Measurements from ENCODE around the gene CMTM3. TPM values are rescaled to one million over a fixed set of nuclear protein-coding genes. Genes with fewer than 3 reads are reported as not detected.

Gene CMTM3
- total and polyA plus RNA-seq, 5 donors from 2014 or later = 83.1 to 127 (median 123) TPM

DNA sequence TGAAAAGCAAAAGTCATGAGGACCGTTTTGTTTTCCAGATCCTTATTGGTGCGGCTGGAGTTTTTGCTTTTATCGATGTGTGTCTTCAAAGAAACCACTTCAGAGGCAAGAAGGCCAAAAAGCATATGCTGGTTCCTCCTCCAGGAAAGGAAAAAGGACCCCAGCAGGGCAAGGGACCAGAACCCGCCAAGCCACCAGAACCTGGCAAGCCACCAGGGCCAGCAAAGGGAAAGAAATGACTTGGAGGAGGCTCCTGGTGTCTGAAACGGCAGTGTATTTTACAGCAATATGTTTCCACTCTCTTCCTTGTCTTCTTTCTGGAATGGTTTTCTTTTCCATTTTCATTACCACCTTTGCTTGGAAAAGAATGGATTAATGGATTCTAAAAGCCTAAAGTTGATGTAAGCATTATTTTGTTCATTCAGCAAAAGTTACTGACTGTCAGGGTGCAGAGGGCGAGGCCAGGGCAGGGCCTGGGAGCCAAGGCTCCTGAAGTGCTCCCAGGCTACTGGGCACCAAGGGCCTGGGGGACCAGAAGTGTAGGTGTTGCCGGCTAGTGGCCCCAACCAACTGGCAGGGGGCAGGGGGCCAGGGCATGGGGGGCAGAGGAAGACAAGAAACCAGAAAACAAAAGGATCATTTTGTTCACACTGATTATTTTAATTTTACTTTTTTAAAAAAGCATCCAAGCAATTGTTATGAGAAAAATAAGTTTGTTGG lies 16.5 kb upstream of the CMTM3 start:
- no peaks in the 10 kb centered on the region for H3K9me3 Mint-ChIP-seq
- peak overlapping the region in 2 of 3 donors; percentile 40 to 74 for H3K27ac Mint-ChIP-seq
- peak overlapping the region in 3 of 4 donors; percentile 10 to 32 (median 32) for H3K4me3 Mint-ChIP-seq
- Histone ChIP-seq H3K27me3 (ENCODE audit: control insufficient read depth, insufficient read depth, low read length) (no peaks in the 10 kb centered on the region), H3K4me1 (ENCODE audit: control insufficient read depth, insufficient read depth, low read length, poor library complexity, severe bottlenecking) (peaks cover 14% of the 10 kb centered on the region), H3K4me3 (ENCODE audit: low read depth, low read length) (no peak overlapping the region), H3K9me3 (ENCODE audit: control insufficient read depth in 2 of 2, low read length in 2 of 2) (no peaks in the 10 kb centered on the region), H3K36me3 (ENCODE audit: control insufficient read depth, insufficient read depth, low read length) (no peaks in the 10 kb centered on the region), H3K27ac (ENCODE audit: insufficient read depth, low read length, poor library complexity, severe bottlenecking) (no peak overlapping the region)
- DNase-seq = no peak
- peaks cover 6 to 33% (median 18%) of the 10 kb centered on the region in 4 donors for H3K4me1 Mint-ChIP-seq
- H3K27me3 Mint-ChIP-seq = no peaks in the 10 kb centered on the region
- no peak for ATAC-seq (ENCODE audit: low read depth in 2 of 2)
- no peaks in the 10 kb centered on the region for H3K36me3 Mint-ChIP-seq

DNA sequence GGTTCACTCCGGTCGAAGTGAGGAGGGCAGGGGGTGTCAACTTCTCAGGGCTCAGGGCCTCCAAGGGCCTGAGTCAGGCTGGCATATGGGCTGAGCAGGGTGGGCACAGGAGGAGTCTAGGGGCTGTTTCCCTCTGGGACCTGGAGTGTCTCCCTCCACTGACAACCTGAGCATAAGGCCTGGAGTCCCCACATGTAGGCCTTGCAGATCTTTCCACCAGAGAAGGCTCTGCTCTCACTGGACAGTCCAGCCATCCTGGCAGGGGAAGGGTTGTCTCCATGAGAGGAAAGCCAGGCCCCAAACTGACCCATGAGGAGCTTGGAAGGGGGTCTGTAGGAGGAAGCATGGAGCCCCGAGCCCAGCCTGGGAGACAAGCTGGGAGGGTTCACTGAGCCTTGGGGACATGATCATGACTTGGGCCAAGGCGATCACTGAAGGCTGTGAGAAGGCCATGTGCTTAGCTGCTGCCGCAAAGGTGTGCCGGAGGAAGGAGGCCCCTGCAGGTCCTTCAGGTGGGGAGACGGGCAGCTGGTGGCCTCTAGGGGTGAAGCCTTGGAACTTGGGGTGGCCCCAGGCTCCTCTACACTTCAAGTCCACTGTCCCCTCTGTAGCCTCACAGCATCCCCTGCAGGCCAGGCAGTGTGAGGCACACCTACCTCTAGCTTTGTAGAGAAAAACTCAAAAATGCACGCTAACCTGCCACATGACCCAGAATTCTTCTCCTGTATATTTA lies 15.4 kb upstream of the CMTM3 start:
- H3K36me3 Mint-ChIP-seq = no peaks in the 10 kb centered on the region
- DNase-seq = peak; percentile 47 to 85 (median 70)
- no peaks in the 10 kb centered on the region for H3K36me3 ChIP-seq (ENCODE audit: control insufficient read depth, insufficient read depth, low read length)
- H3K9me3 ChIP-seq (ENCODE audit: control insufficient read depth in 2 of 2, low read length in 2 of 2) = no peaks in the 10 kb centered on the region
- H3K27me3 Mint-ChIP-seq = no peaks in the 10 kb centered on the region
- H3K4me3 Mint-ChIP-seq = peak overlapping the region; percentile 69 to 90 (median 85)
- peaks cover 6 to 33% (median 18%) of the 10 kb centered on the region in 4 donors for H3K4me1 Mint-ChIP-seq
- peak overlapping the region in 2 of 3 donors; percentile 83 to 84 for H3K27ac Mint-ChIP-seq
- peak; percentile 95 to 96 for ATAC-seq (ENCODE audit: low read depth in 2 of 2)
- H3K9me3 Mint-ChIP-seq = peaks cover 0 to 1% (median 0%) of the 10 kb centered on the region in 7 donors
- H3K27ac ChIP-seq (ENCODE audit: insufficient read depth, low read length, poor library complexity, severe bottlenecking) = no peak overlapping the region
- H3K4me3 ChIP-seq (ENCODE audit: low read depth, low read length) = peak overlapping the region; percentile 82
- H3K27me3 ChIP-seq (ENCODE audit: control insufficient read depth, insufficient read depth, low read length) = no peaks in the 10 kb centered on the region
- H3K4me1 ChIP-seq (ENCODE audit: control insufficient read depth, insufficient read depth, low read length, poor library complexity, severe bottlenecking) = peaks cover 14% of the 10 kb centered on the region

DNA sequence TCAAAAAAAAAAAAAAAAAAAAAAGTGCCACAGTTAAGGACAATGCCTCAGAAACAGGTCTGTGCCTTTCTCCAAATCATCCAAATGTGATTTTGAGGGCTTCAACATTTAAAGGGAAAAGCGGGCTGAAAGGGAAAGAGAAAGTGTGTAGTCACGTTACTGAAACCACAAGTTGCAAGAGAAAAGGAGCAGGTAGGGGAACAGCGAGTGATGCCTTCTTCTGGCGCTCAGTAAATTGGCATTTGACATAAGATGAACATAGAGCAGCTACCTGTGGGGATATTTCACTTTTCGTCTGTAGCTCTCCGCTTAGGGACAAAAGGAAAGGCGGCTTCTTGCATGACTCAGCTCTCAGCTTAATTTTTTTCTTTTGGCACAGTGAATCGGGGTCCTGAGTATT lies 14.2 kb upstream of the CMTM3 start:
- Mint-ChIP-seq H3K4me1 (peaks cover 6 to 33% (median 18%) of the 10 kb centered on the region in 4 donors), H3K36me3 (no peaks in the 10 kb centered on the region), H3K27me3 (no peaks in the 10 kb centered on the region), H3K4me3 (peak overlapping the region; percentile 82 to 98 (median 89)), H3K27ac (peak overlapping the region; percentile 5 to 86 (median 83)), H3K9me3 (peaks cover 0 to 1% (median 0%) of the 10 kb centered on the region in 7 donors)
- peak in 2 of 3 donors; percentile 42 to 83 for DNase-seq
- H3K27ac ChIP-seq (ENCODE audit: insufficient read depth, low read length, poor library complexity, severe bottlenecking) = peak overlapping the region; percentile 20
- no peaks in the 10 kb centered on the region for H3K9me3 ChIP-seq (ENCODE audit: control insufficient read depth in 2 of 2, low read length in 2 of 2)
- no peaks in the 10 kb centered on the region for H3K27me3 ChIP-seq (ENCODE audit: control insufficient read depth, insufficient read depth, low read length)
- peaks cover 14% of the 10 kb centered on the region for H3K4me1 ChIP-seq (ENCODE audit: control insufficient read depth, insufficient read depth, low read length, poor library complexity, severe bottlenecking)
- H3K36me3 ChIP-seq (ENCODE audit: control insufficient read depth, insufficient read depth, low read length) = no peaks in the 10 kb centered on the region
- ATAC-seq (ENCODE audit: low read depth in 2 of 2) = peak; percentile 30 to 33
- H3K4me3 ChIP-seq (ENCODE audit: low read depth, low read length) = peak overlapping the region; percentile 82

DNA sequence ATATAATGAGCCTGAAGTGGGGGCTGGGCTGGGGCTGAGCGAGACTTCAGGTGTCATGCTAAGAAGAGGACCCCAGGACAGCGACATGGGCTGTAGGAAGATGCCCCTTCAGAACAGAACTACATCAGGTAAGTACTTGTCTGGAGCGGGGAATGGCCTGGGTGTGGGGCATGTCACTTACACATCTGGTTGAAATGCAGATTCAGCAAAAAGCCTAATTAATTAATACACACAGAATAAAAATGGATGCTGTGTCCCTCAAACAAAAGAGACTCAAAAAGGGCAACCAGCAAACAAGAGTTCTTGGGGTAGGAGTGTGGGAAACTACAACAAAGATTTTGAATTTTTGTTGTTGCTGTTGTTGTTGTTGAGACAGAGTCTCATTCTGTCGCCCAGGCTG lies 13.5 kb upstream of the CMTM3 start:
- ATAC-seq (ENCODE audit: low read depth in 2 of 2) = no peak
- H3K4me3 Mint-ChIP-seq = peak overlapping the region in 2 of 4 donors; percentile 88 to 90
- Histone ChIP-seq H3K27ac (ENCODE audit: insufficient read depth, low read length, poor library complexity, severe bottlenecking) (no peak overlapping the region), H3K4me1 (ENCODE audit: control insufficient read depth, insufficient read depth, low read length, poor library complexity, severe bottlenecking) (peaks cover 14% of the 10 kb centered on the region), H3K27me3 (ENCODE audit: control insufficient read depth, insufficient read depth, low read length) (no peaks in the 10 kb centered on the region), H3K36me3 (ENCODE audit: control insufficient read depth, insufficient read depth, low read length) (no peaks in the 10 kb centered on the region), H3K9me3 (ENCODE audit: control insufficient read depth in 2 of 2, low read length in 2 of 2) (no peaks in the 10 kb centered on the region), H3K4me3 (ENCODE audit: low read depth, low read length) (no peak overlapping the region)
- H3K36me3 Mint-ChIP-seq = no peaks in the 10 kb centered on the region
- DNase-seq = no peak
- H3K27me3 Mint-ChIP-seq = no peaks in the 10 kb centered on the region
- peaks cover 0 to 1% (median 0%) of the 10 kb centered on the region in 7 donors for H3K9me3 Mint-ChIP-seq
- peaks cover 6 to 33% (median 16%) of the 10 kb centered on the region in 4 donors for H3K4me1 Mint-ChIP-seq
- no peak overlapping the region for H3K27ac Mint-ChIP-seq

DNA sequence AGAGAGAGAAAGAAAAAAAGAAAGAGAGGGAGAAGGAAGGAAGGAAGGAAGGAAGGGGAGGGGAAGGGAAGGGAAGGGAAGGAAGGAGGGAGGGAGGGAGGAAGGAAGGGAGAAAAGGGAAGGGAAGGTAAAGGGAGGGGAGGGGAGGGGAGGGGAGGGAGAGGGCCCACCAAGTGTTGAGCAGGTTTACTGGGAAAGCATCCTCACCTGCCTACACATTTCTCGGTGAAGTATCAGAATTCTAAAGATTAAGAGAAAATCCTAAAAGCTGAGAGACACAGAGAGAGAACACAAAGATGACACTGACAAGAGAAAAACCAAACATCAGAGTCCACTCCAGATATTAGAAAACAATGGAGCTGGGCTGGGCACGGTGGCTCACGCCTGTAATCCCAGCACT lies 12.3 kb upstream of the CMTM3 start:
- no peaks in the 10 kb centered on the region for H3K9me3 ChIP-seq (ENCODE audit: control insufficient read depth in 2 of 2, low read length in 2 of 2)
- Mint-ChIP-seq H3K27me3 (no peaks in the 10 kb centered on the region), H3K4me1 (peaks cover 11 to 40% (median 20%) of the 10 kb centered on the region in 4 donors), H3K4me3 (no peak overlapping the region), H3K27ac (no peak overlapping the region), H3K36me3 (no peaks in the 10 kb centered on the region), H3K9me3 (peaks cover 0 to 1% (median 0%) of the 10 kb centered on the region in 7 donors)
- DNase-seq = no peak
- H3K4me1 ChIP-seq (ENCODE audit: control insufficient read depth, insufficient read depth, low read length, poor library complexity, severe bottlenecking) = peaks cover 23% of the 10 kb centered on the region
- ATAC-seq (ENCODE audit: low read depth in 2 of 2) = no peak
- no peak overlapping the region for H3K27ac ChIP-seq (ENCODE audit: insufficient read depth, low read length, poor library complexity, severe bottlenecking)
- no peaks in the 10 kb centered on the region for H3K27me3 ChIP-seq (ENCODE audit: control insufficient read depth, insufficient read depth, low read length)
- H3K36me3 ChIP-seq (ENCODE audit: control insufficient read depth, insufficient read depth, low read length) = no peaks in the 10 kb centered on the region
- H3K4me3 ChIP-seq (ENCODE audit: low read depth, low read length) = no peak overlapping the region

DNA sequence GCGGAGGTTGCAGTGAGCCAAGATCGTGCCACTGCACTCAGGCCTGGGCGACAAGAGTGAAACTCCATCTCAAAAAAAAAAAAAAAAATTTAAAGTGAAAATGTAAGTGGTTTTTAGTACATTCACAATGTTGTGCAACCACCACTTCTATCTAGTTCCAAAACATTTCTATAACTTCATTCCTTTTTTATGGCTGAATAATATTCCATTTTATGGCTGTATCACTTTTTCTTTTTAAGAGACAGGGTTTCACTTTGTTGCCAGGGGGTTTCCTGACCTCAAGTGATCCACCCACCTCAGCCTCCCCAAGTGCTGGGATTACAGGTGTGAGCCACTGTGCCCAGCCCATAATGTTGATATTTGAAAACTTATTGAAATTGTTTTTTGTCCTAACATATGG lies 11.7 kb upstream of the CMTM3 start:
- Mint-ChIP-seq H3K9me3 (peaks cover 0 to 1% (median 0%) of the 10 kb centered on the region in 7 donors), H3K4me3 (no peak overlapping the region), H3K36me3 (no peaks in the 10 kb centered on the region), H3K4me1 (peaks cover 15 to 41% (median 24%) of the 10 kb centered on the region in 4 donors), H3K27me3 (no peaks in the 10 kb centered on the region), H3K27ac (no peak overlapping the region)
- H3K27me3 ChIP-seq (ENCODE audit: control insufficient read depth, insufficient read depth, low read length) = no peaks in the 10 kb centered on the region
- no peak overlapping the region for H3K4me3 ChIP-seq (ENCODE audit: low read depth, low read length)
- DNase-seq (no peak), ATAC-seq (ENCODE audit: low read depth in 2 of 2) (no peak)
- H3K4me1 ChIP-seq (ENCODE audit: control insufficient read depth, insufficient read depth, low read length, poor library complexity, severe bottlenecking) = peaks cover 27% of the 10 kb centered on the region
- H3K27ac ChIP-seq (ENCODE audit: insufficient read depth, low read length, poor library complexity, severe bottlenecking) = no peak overlapping the region
- H3K36me3 ChIP-seq (ENCODE audit: control insufficient read depth, insufficient read depth, low read length) = no peaks in the 10 kb centered on the region
- no peaks in the 10 kb centered on the region for H3K9me3 ChIP-seq (ENCODE audit: control insufficient read depth in 2 of 2, low read length in 2 of 2)

DNA sequence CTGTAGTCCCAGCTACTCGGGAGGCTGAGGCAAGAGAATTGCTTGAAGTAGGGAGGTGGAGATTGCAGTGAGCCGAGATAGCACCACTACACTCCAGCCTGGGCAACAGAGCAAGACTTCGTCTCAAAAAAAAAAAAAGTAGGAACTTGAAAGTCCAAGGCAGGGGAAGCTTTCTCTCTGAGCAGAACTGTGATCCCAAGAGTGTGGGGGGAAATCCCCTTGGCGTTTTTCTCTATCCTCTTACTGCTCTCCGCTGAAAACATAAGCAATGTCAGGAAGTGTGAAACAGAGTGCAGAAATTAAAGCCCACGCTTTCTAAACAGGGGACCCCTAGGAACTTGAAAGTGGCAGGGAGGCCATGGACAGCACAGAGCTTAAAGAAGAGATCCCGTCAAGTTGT lies 9.8 kb upstream of the CMTM3 start:
- no peaks in the 10 kb centered on the region for H3K27me3 ChIP-seq (ENCODE audit: control insufficient read depth, insufficient read depth, low read length)

More for the DNA sequence above, 9.8 kb upstream of the CMTM3 start:
- Mint-ChIP-seq H3K36me3 (no peaks in the 10 kb centered on the region), H3K27me3 (no peaks in the 10 kb centered on the region), H3K4me3 (peak overlapping the region in 1 of 4 donors; percentile 2), H3K9me3 (peaks cover 0 to 1% (median 0%) of the 10 kb centered on the region in 7 donors), H3K4me1 (peaks cover 17 to 44% (median 27%) of the 10 kb centered on the region in 4 donors), H3K27ac (no peak overlapping the region)
- DNase-seq (no peak), ATAC-seq (ENCODE audit: low read depth in 2 of 2) (no peak)
- Histone ChIP-seq H3K27ac (ENCODE audit: insufficient read depth, low read length, poor library complexity, severe bottlenecking) (no peak overlapping the region), H3K4me3 (ENCODE audit: low read depth, low read length) (no peak overlapping the region), H3K9me3 (ENCODE audit: control insufficient read depth in 2 of 2, low read length in 2 of 2) (no peaks in the 10 kb centered on the region), H3K36me3 (ENCODE audit: control insufficient read depth, insufficient read depth, low read length) (no peaks in the 10 kb centered on the region), H3K4me1 (ENCODE audit: control insufficient read depth, insufficient read depth, low read length, poor library complexity, severe bottlenecking) (peaks cover 38% of the 10 kb centered on the region)

All from CD4-positive, CD25-positive, alpha-beta regulatory T cell (primary cell).